T-cell (primary cell): ENCODE data around the gene ZCCHC7. TPM values are rescaled to one million over a fixed set of nuclear protein-coding genes. Genes with fewer than 3 reads are reported as not detected.
"Not testable (repeated sequence)": the region's sequence is repeated elsewhere in the genome, so short reads cannot be mapped to it uniquely, and the experiment has no call there.

Experiments used
- ATAC-seq, 4 experiments: fragments of 200-7000 bp in 3 of 4; fragments of 150-1000 bp in 1 of 4; cut with Tn5 transposase; replicated peaks in 1 of 4; 1 replicate in 3 of 4; 2 replicates in 1 of 4; pipeline ENCODE4 v1.10.0; 2021; ENCODE audit warnings: moderate library complexity in 3 of 4, mild to moderate bottlenecking in 2 of 4, moderate number of reproducible peaks in 1 of 4
- CTCF ChIA-PET, 2 donors: fragments of 300-600 bp; sonication (Branson Sonifier 250); formaldehyde crosslinking; loops; one replicate each; lab custom pipeline; 2022; ENCODE audit warnings: antibody characterized with exemption in 2 of 2; lab: Charles Lee
- POLR2A ChIA-PET, 2 donors: fragments of 300-600 bp; sonication (Branson Sonifier 250); formaldehyde crosslinking; loops; one replicate each; lab custom pipeline; 2022; ENCODE audit warnings: antibody characterized with exemption in 2 of 2; lab: Charles Lee
- DNase-seq, 35 experiments: peaks; one replicate each; pipeline versions ENCODE4 v3.0.0 to v3.0.0-alpha.2; 2013 to 2023
- H3K27ac ChIP-seq: one replicate; pipeline ENCODE4 v1.5.1; 2013; ENCODE audit warnings: low read length
- H3K27me3 ChIP-seq, 2 experiments: replicated peaks in 1 of 2; 1 replicate in 1 of 2; 2 replicates in 1 of 2; pipeline versions ENCODE4 v1.6.1 to v1.7.0; 2013; ENCODE audit warnings: low read length in 1 of 2, mixed read lengths in 1 of 2; ENCODE audit not compliant: control insufficient read depth in 2 of 2, insufficient read depth in 2 of 2; ENCODE audit errors: extremely low read depth in 1 of 2
- H3K36me3 ChIP-seq, 2 donors: 1 replicate in 1 of 2; 2 replicates in 1 of 2; pipeline versions ENCODE4 v1.6.1 to v1.7.0; 2013; ENCODE audit warnings: low read length in 1 of 2; ENCODE audit not compliant: control insufficient read depth in 2 of 2, insufficient read depth in 1 of 2; ENCODE audit errors: extremely low read depth in 1 of 2
- H3K4me1 ChIP-seq, 2 experiments: 1 replicate in 1 of 2; 2 replicates in 1 of 2; pipeline versions ENCODE4 v1.6.1 to v1.7.0; 2013; ENCODE audit warnings: low read length in 2 of 2, mixed read lengths in 1 of 2; ENCODE audit not compliant: insufficient read depth in 2 of 2, control insufficient read depth in 1 of 2; ENCODE audit errors: extremely low read depth in 1 of 2
- H3K4me3 ChIP-seq, 2 donors: 1 replicate in 1 of 2; 2 replicates in 1 of 2; pipeline versions ENCODE4 v1.5.1 to v1.7.0; 2013; ENCODE audit warnings: mild to moderate bottlenecking in 2 of 2, low read length in 1 of 2, moderate library complexity in 1 of 2; ENCODE audit not compliant: control insufficient read depth in 1 of 2; ENCODE audit errors: extremely low read depth in 1 of 2
- H3K9me3 ChIP-seq: 2 replicates; pipeline ENCODE4 v1.7.0; 2013
- H3K27ac Mint-ChIP-seq, 2 donors: one replicate each; pipeline ENCODE4 v1.8.0; 2020 to 2021; ENCODE audit warnings: mild to moderate bottlenecking in 2 of 2, mixed read lengths in 2 of 2
- H3K27me3 Mint-ChIP-seq, 2 donors: one replicate each; pipeline ENCODE4 v1.8.0; 2021 to 2022; ENCODE audit warnings: mixed read lengths in 2 of 2
- H3K36me3 Mint-ChIP-seq: one replicate; pipeline ENCODE4 v1.8.0; 2021; ENCODE audit warnings: mixed read lengths
- H3K4me1 Mint-ChIP-seq, 3 donors: one replicate each; pipeline ENCODE4 v1.8.0; 2020 to 2022; ENCODE audit warnings: mixed read lengths in 3 of 3, mild to moderate bottlenecking in 1 of 3
- H3K4me3 Mint-ChIP-seq, 3 donors: one replicate each; pipeline ENCODE4 v1.8.0; 2020 to 2022; ENCODE audit warnings: mild to moderate bottlenecking in 3 of 3, mixed read lengths in 3 of 3, moderate library complexity in 3 of 3
- H3K9me3 Mint-ChIP-seq, 3 donors: one replicate each; pipeline ENCODE4 v1.8.0; 2020 to 2022; ENCODE audit warnings: mixed read lengths in 3 of 3
- WGBS: methylation state at CpG from one replicate; pipeline ENCODE4 v1.1.5; 2013; ENCODE audit warnings: missing lambda C conversion rate; ENCODE audit not compliant: insufficient coverage; 5-methylcytosine and 5-hydroxymethylcytosine counted together
- total RNA-seq, 35 experiments: library from RNA in 6 of 35; stranded (reverse) in 6 of 35; fragments of 120-200 nt in 1 of 35; gene quantifications; one replicate each; pipeline versions ENCODE4 v1.2.1 to v1.2.4 and lab custom pipeline; 2013 to 2026

Gene ZCCHC7
- total RNA-seq, 5 donors from 2014 or later (not counting 1 experiment from before 2014, with no cell fraction given): 29.1 to 44.2 (median 33.5) TPM

GRCh38 chr9:37290366-37290939, 170.1 kb downstream of the ZCCHC7 start:
- no peak overlapping the region for H3K4me3 Mint-ChIP-seq
- Histone ChIP-seq H3K36me3 (no peaks in the 10 kb centered on the region), H3K4me3 (no peak overlapping the region), H3K9me3 (no peaks in the 10 kb centered on the region), H3K27me3 (no peaks in the 10 kb centered on the region), H3K27ac (no peak overlapping the region), H3K4me1 (peaks cover 0 to 3% of the 10 kb centered on the region in 2 experiments)
- 100% methylated on average over 2 of the region's 7 CpGs for WGBS
- H3K9me3 Mint-ChIP-seq: no peaks in the 10 kb centered on the region
- ChIA-PET POLR2A (no interaction called here), CTCF (interaction anchor here (0.5 to 0.6 kb wide), 2 partner anchors 16 to 187 kb away, joined by 3 to 4 read pairs; no protein-coding TSS in a partner anchor)
- no peaks in the 10 kb centered on the region for H3K27me3 Mint-ChIP-seq
- peaks cover 20% of the 10 kb centered on the region for H3K36me3 Mint-ChIP-seq
- ATAC-seq (no peak), DNase-seq (no peak)
- H3K4me1 Mint-ChIP-seq: peaks cover 46 to 60% (median 52%) of the 10 kb centered on the region in 3 donors
- no peak overlapping the region for H3K27ac Mint-ChIP-seq

GRCh38 chr9:37290940-37291485, 170.6 kb downstream of the ZCCHC7 start:
- no peak for DNase-seq
- Histone ChIP-seq H3K27ac (no peak overlapping the region), H3K9me3 (no peaks in the 10 kb centered on the region), H3K4me3 (no peak overlapping the region), H3K27me3 (no peaks in the 10 kb centered on the region), H3K4me1 (peaks cover 0 to 3% of the 10 kb centered on the region in 2 experiments), H3K36me3 (no peaks in the 10 kb centered on the region)
- H3K27me3 Mint-ChIP-seq: no peaks in the 10 kb centered on the region
- no CpG with 5 or more reads among the region's 2 CpGs for WGBS
- CTCF ChIA-PET: no interaction called here
- H3K27ac Mint-ChIP-seq: no peak overlapping the region
- H3K4me3 Mint-ChIP-seq: no peak overlapping the region
- H3K36me3 Mint-ChIP-seq: peaks cover 23% of the 10 kb centered on the region
- H3K4me1 Mint-ChIP-seq: peaks cover 50 to 63% (median 57%) of the 10 kb centered on the region in 3 donors
- peak in 1 of 4 experiments; percentile 12 for ATAC-seq
- POLR2A ChIA-PET: no interaction called here
- H3K9me3 Mint-ChIP-seq: no peaks in the 10 kb centered on the region

GRCh38 chr9:37291612-37292238, 171.4 kb downstream of the ZCCHC7 start:
- H3K27me3 Mint-ChIP-seq, H3K4me1 ChIP-seq, POLR2A ChIA-PET, H3K9me3 ChIP-seq, H3K27ac Mint-ChIP-seq, H3K27ac ChIP-seq, H3K36me3 ChIP-seq, H3K27me3 ChIP-seq, H3K4me3 ChIP-seq, H3K9me3 Mint-ChIP-seq, DNase-seq, CTCF ChIA-PET, H3K4me3 Mint-ChIP-seq, ATAC-seq: not testable (repeated sequence)
- 100% methylated on average over 2 of the region's 10 CpGs for WGBS
- H3K4me1 Mint-ChIP-seq: peaks cover 55 to 67% (median 62%) of the 10 kb centered on the region in 3 donors
- H3K36me3 Mint-ChIP-seq: peaks cover 23% of the 10 kb centered on the region

- Histone ChIP-seq H3K27ac (no peak overlapping the region), H3K27me3 (no peaks in the 10 kb centered on the region), H3K9me3 (no peaks in the 10 kb centered on the region), H3K4me1 (peaks cover 0 to 3% of the 10 kb centered on the region in 2 experiments), H3K4me3 (no peak overlapping the region), H3K36me3 (no peaks in the 10 kb centered on the region)
- ATAC-seq (no peak), DNase-seq (no peak)
- POLR2A ChIA-PET: no interaction called here
- Mint-ChIP-seq H3K27me3 (no peaks in the 10 kb centered on the region), H3K4me3 (no peak overlapping the region), H3K9me3 (no peaks in the 10 kb centered on the region), H3K36me3 (peaks cover 20% of the 10 kb centered on the region), H3K27ac (no peak overlapping the region), H3K4me1 (peaks cover 58 to 65% (median 65%) of the 10 kb centered on the region in 3 donors)
- CTCF ChIA-PET: no interaction called here
Observed at GRCh38 chr9:37292896-37293295, 172.5 kb downstream of the ZCCHC7 start.

GRCh38 chr9:37293664-37294524, 173.5 kb downstream of the ZCCHC7 start:
- CTCF ChIA-PET: no interaction called here
- no peak overlapping the region for H3K27ac ChIP-seq
- no peak for DNase-seq
- POLR2A ChIA-PET: no interaction called here
- H3K36me3 Mint-ChIP-seq: peaks cover 15% of the 10 kb centered on the region
- WGBS: 57% methylated on average over 1 of the region's 3 CpGs
- H3K27ac Mint-ChIP-seq: no peak overlapping the region
- no peaks in the 10 kb centered on the region for H3K9me3 Mint-ChIP-seq
- peaks cover 0 to 3% of the 10 kb centered on the region in 2 experiments for H3K4me1 ChIP-seq
- no peaks in the 10 kb centered on the region for H3K36me3 ChIP-seq
- H3K9me3 ChIP-seq: no peaks in the 10 kb centered on the region
- H3K4me1 Mint-ChIP-seq: peaks cover 64 to 70% (median 67%) of the 10 kb centered on the region in 3 donors
- ATAC-seq: no peak
- no peak overlapping the region for H3K4me3 Mint-ChIP-seq
- H3K27me3 ChIP-seq: no peaks in the 10 kb centered on the region
- no peaks in the 10 kb centered on the region for H3K27me3 Mint-ChIP-seq
- no peak overlapping the region for H3K4me3 ChIP-seq

GRCh38 chr9:37295178-37295577, 174.8 kb downstream of the ZCCHC7 start:
- peak overlapping the region in 1 of 2 donors; percentile 25 for H3K27ac Mint-ChIP-seq

More at GRCh38 chr9:37295178-37295577, 174.8 kb downstream of the ZCCHC7 start:
- Histone ChIP-seq H3K9me3 (no peaks in the 10 kb centered on the region), H3K36me3 (no peaks in the 10 kb centered on the region), H3K27ac (no peak overlapping the region), H3K4me1 (peaks cover 2 to 3% of the 10 kb centered on the region in 2 experiments), H3K4me3 (no peak overlapping the region), H3K27me3 (no peaks in the 10 kb centered on the region)
- Mint-ChIP-seq H3K9me3 (no peaks in the 10 kb centered on the region), H3K4me1 (peaks cover 68 to 71% (median 70%) of the 10 kb centered on the region in 3 donors), H3K27me3 (no peaks in the 10 kb centered on the region), H3K36me3 (peaks cover 7% of the 10 kb centered on the region), H3K4me3 (no peak overlapping the region)
- 100% methylated on average over 1 of the region's 1 CpG for WGBS
- POLR2A ChIA-PET: no interaction called here
- CTCF ChIA-PET: interaction anchor here in 1 of 2 donors (0.6 to 2.0 kb wide), 2 partner anchors 175 to 268 kb away, joined by 5 to 9 read pairs; partner anchors contain the start of gene ZCCHC7
- DNase-seq (no peak), ATAC-seq (no peak)
